Pulmonary artery endothelial cell (primary cell): ENCODE results near the gene ENTPD2. TPM values are rescaled to one million over a fixed set of nuclear protein-coding genes. Genes with fewer than 3 reads are reported as not detected.
"Not testable (repeated sequence)": the region's sequence is repeated elsewhere in the genome, so short reads cannot be mapped to it uniquely, and the experiment has no call there.

ENCODE experiments used
- DNase-seq: peaks from one replicate; pipeline ENCODE4 v3.0.0-alpha.2; 2011; ENCODE audit warnings: low read depth, low spot score
- total RNA-seq: library from RNA; depleted of rRNA; stranded (reverse); fragments of >200 nt; gene quantifications from 2 replicates; pipeline ENCODE4 v1.2.3, GENCODE V29; 2014

The ENTPD2 gene
- total RNA-seq, 1 donor from 2014 or later, result not detected

DNA sequence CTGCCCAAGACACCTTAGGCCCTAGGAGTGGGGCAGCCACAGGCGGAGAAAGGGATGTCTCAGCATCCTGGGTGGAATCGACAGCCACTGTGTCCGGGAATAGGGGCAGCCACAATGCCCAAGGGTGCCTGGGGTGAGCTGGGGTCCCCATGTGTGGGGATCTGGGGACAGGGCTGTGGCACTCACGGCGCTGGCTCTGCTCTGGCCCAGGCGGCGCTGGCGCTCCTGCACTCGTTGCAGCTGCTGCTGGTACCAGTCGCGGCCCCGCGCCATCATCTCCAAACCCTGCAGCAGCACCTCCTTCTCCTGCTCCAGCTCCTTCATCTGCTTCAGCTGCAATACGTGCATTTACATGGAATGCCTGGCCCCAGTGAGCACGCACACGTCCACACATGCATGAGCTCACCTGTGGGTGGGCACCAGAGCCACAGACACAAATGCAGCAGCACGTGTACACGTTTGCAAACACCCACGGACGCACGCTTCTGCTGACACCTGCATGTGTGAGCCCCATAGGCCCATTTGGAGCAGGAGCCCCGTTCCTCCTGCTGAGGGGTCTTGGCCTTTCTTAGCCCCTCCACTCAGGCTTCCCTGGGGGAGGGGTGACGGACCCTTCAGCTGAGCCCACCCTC lies 11.6 kb upstream of the ENTPD2 start:
- DNase-seq, result no peak

GRCh38 chr9:137064880-137065164 lies 11.0 kb upstream of the ENTPD2 start:
- no peak for DNase-seq

- no peak for DNase-seq
Measured at GRCh38 chr9:137064027-137064879, 10.4 kb upstream of the ENTPD2 start.

GRCh38 chr9:137063311-137064026 lies 9.6 kb upstream of the ENTPD2 start:
- DNase-seq, result no peak

GRCh38 chr9:137062798-137063197 lies 8.9 kb upstream of the ENTPD2 start:
- DNase-seq, result not testable (repeated sequence)

DNA sequence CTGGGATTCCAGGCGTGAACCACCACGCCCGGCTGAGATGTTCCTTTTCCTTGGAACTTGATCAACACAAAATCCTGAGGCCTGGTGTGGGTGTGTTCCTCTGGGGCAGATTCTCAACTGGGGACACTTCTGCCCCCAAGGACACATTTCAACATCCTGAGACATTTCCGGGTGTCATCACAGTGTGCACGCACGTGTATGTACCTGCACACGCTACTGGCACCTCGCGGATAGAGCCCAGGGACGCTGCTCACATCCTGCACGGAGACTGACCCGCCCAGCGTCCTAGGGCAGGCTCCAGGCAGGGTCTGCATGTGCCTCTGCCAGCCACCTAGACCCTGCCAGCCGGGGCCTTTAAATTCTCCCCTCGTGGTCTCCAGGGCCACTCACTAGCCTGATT lies 8.5 kb upstream of the ENTPD2 start:
- DNase-seq, result no peak

DNA sequence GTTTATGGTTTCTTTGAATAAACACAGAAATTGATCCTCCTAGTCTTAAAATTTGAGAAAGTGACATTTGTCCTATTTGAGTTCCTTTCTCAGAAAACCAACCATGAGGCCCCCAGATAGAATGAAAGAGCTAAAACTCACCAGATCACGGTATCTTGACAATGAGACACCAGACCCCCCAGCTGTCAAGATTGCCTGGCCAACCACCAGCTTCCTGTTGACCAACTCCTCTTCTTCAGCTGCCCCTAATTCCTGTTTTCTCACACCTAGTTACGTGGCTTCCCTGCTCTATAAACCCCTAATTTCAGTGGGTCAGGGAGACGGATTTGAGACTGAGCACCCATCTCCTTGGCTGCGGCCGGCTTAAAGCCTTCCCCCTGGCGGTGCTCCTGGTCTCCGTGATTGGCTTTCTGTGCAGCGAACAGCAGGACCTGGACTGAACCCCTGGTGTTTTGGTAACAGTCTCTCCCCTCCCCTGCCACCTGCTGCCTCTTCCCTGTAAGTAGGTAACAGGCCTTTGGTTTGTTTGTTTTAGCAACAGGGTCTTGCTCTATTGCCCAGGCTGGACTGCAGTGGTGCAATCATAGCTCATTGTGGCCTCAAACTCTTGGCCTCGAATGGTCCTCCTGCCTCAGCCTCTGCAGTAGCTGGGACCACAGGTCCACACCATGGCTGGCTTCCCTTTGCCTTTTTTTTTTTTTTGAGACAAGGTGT lies 4.8 kb upstream of the ENTPD2 start:
- no peak for DNase-seq

GRCh38 chr9:137057545-137057944 lies 3.7 kb upstream of the ENTPD2 start:
- DNase-seq, result no peak

DNA sequence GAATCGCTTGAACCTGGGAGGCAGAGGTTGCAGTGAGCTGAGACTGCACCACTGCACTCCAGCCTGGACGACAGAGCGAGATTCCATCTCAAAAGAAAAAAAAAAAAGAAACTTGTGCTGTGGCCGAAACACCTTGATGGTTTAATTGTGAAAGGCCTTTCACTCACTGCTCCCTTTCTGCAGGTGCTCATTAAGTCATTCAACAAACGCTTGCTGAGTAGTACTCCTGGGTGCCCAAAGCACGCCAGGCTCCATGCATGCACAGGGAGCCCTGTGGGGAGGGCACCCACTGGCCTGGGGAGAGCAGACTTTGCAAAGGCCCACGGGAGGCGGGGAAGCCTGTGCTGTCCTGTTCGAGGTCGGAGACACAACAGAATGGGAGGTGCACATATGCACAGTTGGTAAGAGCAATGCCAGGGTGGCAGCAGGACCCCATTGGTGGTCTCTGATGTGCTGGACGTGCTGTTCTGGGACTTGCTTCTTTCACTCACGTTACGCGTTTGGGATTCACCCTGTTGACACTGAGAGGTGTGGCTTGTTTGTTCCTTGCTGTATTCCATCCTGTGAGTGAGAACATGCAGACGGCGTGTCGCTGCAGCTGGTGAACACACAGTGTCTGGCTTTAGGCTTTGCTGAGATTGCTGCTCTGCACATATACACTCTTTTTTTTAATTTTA lies 3.0 kb upstream of the ENTPD2 start:
- no peak for DNase-seq

DNA sequence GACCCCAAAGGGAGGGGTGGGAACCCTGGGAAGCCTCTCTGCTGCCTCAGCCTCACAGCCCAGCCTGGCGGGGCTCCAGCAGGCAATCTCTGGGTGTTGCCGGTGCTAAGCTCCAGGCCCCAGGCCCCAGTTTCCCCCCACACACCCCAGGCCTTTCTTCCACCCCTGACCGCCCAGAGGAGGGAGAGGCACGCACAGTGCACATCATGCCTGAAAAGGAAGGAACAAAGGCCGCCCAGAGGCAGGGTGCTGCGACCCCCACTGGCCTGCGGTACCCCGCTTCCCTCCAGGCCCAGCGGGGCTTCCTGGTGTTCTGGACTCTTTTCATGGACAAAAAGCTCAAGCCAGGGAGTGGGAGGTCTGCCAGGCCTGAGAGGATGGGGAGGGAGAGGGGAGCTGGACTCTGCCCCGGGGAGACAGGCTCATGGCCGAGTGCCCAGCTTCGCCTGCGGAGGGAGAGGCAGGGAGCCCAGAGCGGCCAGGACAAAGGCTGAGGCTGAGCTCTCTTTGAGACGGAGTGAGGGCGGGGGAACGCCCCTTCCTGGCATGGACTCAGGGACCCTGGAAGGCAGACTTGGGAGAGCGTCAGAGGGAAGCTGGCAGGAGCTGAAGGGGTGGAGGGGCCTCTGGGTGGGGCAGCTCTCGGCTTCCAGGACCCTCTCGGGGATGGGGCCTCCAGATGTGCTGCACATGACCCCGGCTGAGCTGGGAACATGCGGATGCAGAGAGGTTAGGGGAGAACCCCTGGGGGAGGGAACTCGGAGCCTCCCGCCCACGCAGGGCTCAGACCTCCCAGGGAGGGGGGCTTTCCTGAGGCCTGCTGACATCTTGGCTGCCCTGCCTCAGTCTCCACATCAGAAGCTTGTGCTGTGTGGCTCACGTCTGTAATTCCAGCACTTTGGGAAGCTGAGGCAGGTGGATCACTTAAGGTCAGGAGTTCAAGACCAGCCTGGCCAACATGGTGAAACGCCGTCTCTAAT lies 1.8 kb upstream of the ENTPD2 start:
- no peak for DNase-seq

GRCh38 chr9:137054932-137055384 lies 1.1 kb upstream of the ENTPD2 start:
- DNase-seq, result no peak

DNA sequence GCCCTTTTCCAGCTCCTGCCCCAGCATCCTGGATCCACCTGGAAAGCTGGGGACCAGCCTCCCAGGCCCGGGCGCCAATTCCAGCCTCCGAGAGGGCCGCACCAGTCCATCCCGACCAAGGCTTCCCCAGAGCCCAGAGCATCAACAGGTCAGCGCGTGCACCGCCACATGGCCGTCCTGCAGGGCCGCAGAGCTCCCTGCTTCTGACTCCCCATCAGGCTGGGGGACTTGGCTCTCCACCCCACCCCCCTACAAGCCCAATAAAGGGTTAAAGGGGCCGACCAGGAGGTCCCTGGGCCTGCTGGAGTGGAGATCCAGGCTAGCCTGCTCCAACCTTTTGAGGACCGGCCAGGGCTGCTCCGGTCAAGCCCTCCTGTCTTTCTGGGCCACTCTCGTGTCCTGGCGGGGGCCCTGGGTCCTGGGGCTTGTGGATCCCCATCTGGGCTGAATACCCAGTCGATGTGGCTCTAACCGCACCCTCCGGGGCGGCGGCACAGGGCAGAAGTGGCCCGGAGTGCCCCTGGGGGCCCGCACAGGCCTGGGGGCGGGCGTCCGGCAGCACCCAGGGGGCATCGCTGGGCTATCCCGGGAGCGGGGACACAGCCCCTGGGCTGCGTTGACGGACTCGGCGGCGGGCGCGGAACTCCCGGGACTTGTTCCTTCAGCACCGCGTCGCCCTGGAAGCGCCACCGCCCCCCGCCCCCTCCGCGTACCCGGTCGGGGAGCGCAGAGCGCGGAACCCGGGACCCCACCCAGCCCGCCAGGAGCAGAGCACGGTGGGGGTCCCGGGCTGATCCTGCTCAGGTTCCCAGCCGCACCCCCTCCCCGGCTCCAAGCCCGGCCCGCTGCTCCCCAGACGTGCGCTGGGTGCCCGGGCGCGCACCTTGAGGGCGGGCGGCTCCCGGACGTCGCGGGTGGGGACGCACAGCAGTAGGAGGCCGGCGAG lies 590 bp downstream of the ENTPD2 start:
- no peak for DNase-seq

GRCh38 chr9:137052293-137052692 lies 1.6 kb downstream of the ENTPD2 start:
- no peak for DNase-seq

DNA sequence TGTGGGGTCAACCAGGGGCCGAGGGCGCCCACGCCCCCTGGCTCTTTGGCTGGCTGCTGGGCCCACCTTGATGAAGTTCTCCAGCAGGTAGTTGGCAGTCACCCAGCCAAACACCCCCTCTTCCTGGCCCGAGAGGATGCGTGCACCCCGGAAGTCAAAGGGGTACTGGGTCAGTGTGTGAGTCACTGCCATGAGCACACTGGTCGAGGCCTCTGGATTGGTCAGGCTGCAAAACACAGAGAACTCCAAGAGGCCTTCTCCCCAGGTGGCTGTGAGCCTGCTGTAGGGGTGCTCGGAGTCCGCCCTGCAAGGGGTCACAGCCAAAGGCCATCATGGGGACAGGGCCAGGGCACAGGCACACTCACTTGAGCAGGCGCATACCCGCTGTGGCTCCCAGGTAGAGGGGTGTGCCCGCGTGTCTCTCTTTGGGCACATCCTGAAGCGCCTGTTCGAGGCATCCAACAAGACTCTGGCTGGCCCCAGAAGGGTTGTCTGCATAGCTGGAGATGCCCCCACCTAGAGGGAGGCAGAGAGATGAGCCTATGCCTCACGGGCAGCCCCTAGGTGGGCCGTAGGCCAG lies 2.6 kb downstream of the ENTPD2 start:
- DNase-seq, result no peak

- no peak for DNase-seq
Measured at GRCh38 chr9:137050570-137050969, 3.3 kb downstream of the ENTPD2 start.

DNA sequence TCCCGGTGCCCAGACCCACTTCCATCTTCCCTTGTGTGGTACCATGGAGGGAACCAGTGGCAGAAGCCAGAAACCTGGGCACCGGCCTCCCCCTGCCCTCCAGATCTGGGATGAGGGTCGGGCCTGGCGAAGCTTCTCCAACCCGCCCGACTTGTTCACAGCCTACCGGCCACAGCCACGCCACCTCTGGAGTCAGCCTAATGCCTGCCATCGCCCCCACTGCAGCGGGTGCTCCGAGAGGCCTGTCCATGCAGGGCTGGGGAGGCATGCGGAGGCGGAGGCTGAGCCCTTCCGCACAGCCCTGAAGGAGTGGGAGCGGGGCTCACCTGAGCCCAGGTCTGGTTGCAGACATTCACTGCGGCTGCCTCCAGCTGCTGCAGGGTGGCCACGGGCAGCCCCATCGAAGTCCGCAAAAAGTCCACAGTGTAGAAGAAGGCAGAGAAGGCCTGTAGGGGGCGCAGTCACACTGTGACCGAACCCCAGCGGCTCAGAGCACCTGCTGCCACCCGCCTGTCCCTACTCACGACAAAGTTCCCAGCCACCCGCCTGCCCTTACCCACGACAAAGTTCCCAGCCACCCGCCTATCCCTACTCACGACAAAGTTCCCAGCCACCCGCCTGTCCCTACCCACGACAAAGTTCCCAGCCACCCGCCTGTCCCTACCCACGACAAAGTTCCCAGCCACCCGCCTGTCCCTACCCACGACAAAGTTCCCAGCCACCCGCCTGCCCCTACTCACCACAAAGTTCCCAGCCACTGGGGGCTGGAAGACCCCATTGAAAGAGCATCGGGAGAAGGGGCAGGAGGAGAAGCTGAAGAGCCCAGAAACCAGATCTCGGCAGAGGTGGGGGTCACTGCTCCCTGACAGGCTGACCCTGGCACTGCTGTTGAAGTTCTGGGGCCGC lies 4.1 kb downstream of the ENTPD2 start:
- DNase-seq, result no peak
